IPS-18c (cell line): ENCODE results near the gene XPO4.
"Not testable (repeated sequence)": the region's sequence is repeated elsewhere in the genome, so short reads cannot be mapped to it uniquely, and the experiment has no call there.

Source experiments
- H3K4me3 ChIP-seq: 2 replicates; pipeline ENCODE4 v1.7.0; 2013; ENCODE audit warnings: low read depth, mild to moderate bottlenecking, low read length, moderate library complexity; ENCODE audit not compliant: insufficient read depth
- H3K9me3 ChIP-seq: one replicate; pipeline ENCODE4 v1.6.1; 2013; ENCODE audit warnings: mild to moderate bottlenecking, low read length, moderate library complexity; ENCODE audit not compliant: control insufficient read depth, insufficient read depth

Gene XPO4

GRCh38 chr13:20902438-20903163 is at the start of gene XPO4:
Gene XPO4, minus strand, starts transcription at chr13:20902746. Its CDS starts 8 bp downstream, at chr13:20902738.
- H3K4me3 ChIP-seq: peak within 1 kb of the TSS; percentile 97
- H3K9me3 ChIP-seq: no peaks in the 10 kb centered on the region

- H3K4me3 ChIP-seq, H3K9me3 ChIP-seq: not testable (repeated sequence)
Observed at GRCh38 chr13:20948001-20948400, 45.5 kb upstream of the XPO4 start.

GRCh38 chr13:20945952-20946383 is 43.4 kb upstream of the XPO4 start:
- Histone ChIP-seq H3K9me3 (no peaks in the 10 kb centered on the region), H3K4me3 (peak overlapping the region; percentile 34; the same call in 1 of the 2 replicates)

- Histone ChIP-seq H3K9me3 (no peaks in the 10 kb centered on the region), H3K4me3 (no peak overlapping the region)
Observed at GRCh38 chr13:20942938-20943559, 40.5 kb upstream of the XPO4 start.

GRCh38 chr13:20940511-20940910 is 38.0 kb upstream of the XPO4 start:
- not testable (repeated sequence) for H3K4me3 ChIP-seq, H3K9me3 ChIP-seq

GRCh38 chr13:20940083-20940482 is 37.5 kb upstream of the XPO4 start:
- Histone ChIP-seq H3K9me3 (no peaks in the 10 kb centered on the region), H3K4me3 (no peak overlapping the region)

- no peak overlapping the region for H3K4me3 ChIP-seq
- no peaks in the 10 kb centered on the region for H3K9me3 ChIP-seq
Observed at GRCh38 chr13:20939662-20940061, 37.1 kb upstream of the XPO4 start.

GRCh38 chr13:20938302-20938701 is 35.8 kb upstream of the XPO4 start:
- no peaks in the 10 kb centered on the region for H3K9me3 ChIP-seq
- H3K4me3 ChIP-seq: no peak overlapping the region

- H3K9me3 ChIP-seq: no peaks in the 10 kb centered on the region
- H3K4me3 ChIP-seq: no peak overlapping the region
Observed at GRCh38 chr13:20927596-20928257, 25.2 kb upstream of the XPO4 start.

- not testable (repeated sequence) for H3K4me3 ChIP-seq, H3K9me3 ChIP-seq
Observed at GRCh38 chr13:20925395-20925790, 22.8 kb upstream of the XPO4 start.

GRCh38 chr13:20924758-20925394 is 22.3 kb upstream of the XPO4 start:
- H3K9me3 ChIP-seq: no peaks in the 10 kb centered on the region
- H3K4me3 ChIP-seq: no peak overlapping the region

GRCh38 chr13:20923272-20923671 is 20.7 kb upstream of the XPO4 start:
- no peak overlapping the region for H3K4me3 ChIP-seq
- no peaks in the 10 kb centered on the region for H3K9me3 ChIP-seq

GRCh38 chr13:20921572-20921971 is 19.0 kb upstream of the XPO4 start:
- peaks cover 2% of the 10 kb centered on the region for H3K9me3 ChIP-seq
- no peak overlapping the region for H3K4me3 ChIP-seq

GRCh38 chr13:20915676-20916075 is 13.1 kb upstream of the XPO4 start:
- not testable (repeated sequence) for H3K9me3 ChIP-seq, H3K4me3 ChIP-seq

GRCh38 chr13:20911037-20911436 is 8.5 kb upstream of the XPO4 start:
- no peak overlapping the region for H3K4me3 ChIP-seq
- peaks cover 4% of the 10 kb centered on the region for H3K9me3 ChIP-seq

- peaks cover 4% of the 10 kb centered on the region for H3K9me3 ChIP-seq
- H3K4me3 ChIP-seq: no peak overlapping the region
Observed at GRCh38 chr13:20908714-20909497, 6.4 kb upstream of the XPO4 start.

- Histone ChIP-seq H3K4me3 (no peak overlapping the region), H3K9me3 (no peaks in the 10 kb centered on the region)
Observed at GRCh38 chr13:20904908-20905307, 2.4 kb upstream of the XPO4 start.
